ENCODE results near the gene UBE2E1.
A peak's percentile ranks its signal among the peaks of the same experiment; 100 is the strongest.
"Not testable (repeated sequence)": the region's sequence is repeated elsewhere in the genome, so short reads cannot be mapped to it uniquely, and the experiment has no call there.

Gene UBE2E1

DNA sequence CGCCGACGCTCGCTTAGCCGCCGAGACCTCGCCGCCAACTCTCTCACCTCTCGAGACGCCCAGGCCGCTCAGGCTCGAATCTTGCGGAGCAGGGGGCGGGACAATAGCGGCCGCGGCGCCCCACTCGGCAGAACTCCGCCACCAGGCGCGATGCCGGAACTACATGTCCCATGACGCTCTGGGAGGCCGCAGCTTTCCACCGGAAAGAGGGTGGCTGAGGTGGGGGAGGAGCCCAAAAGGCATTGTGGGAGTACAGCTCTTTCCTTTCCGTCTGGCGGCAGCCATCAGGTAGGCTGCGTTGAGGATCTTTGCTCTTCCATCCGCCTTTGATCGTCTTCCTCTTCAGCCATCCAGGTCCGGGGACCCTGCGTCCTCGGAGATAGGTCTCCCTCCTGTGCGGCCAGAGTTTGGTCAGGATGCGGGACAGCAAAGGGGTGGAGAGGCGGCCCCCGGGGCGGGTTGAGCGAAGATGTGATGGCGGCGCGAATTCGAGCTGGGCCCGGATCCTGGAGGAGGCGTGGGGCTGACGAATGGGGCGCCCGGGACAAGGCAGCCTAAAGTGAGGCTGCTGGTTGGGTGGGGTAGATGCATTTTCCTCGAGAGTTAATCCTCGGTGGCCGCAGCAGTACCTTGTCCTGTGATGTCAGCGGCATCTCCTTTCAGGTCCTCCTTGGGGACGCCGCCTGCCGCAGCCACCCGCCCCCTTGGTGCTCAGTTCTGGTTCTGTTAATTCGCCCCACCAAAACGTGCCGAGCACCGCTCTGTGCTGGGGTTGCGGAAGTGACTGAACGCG, 111.3 kb downstream of the UBE2E1 start, which contains the start of the genes NKIRAS1 and RPL15:
Gene NKIRAS1 (minus strand): TSS at position 105 of the 793 bp plus-strand sequence. CDS start 6,086 bp downstream, outside the sequence.
Gene RPL15 (plus strand): TSS at position 247 of the 793 bp plus-strand sequence. CDS start 728 bp downstream, outside the sequence.
- DNase-seq (ENCODE audit: low read depth), result peak; percentile 88

DNA sequence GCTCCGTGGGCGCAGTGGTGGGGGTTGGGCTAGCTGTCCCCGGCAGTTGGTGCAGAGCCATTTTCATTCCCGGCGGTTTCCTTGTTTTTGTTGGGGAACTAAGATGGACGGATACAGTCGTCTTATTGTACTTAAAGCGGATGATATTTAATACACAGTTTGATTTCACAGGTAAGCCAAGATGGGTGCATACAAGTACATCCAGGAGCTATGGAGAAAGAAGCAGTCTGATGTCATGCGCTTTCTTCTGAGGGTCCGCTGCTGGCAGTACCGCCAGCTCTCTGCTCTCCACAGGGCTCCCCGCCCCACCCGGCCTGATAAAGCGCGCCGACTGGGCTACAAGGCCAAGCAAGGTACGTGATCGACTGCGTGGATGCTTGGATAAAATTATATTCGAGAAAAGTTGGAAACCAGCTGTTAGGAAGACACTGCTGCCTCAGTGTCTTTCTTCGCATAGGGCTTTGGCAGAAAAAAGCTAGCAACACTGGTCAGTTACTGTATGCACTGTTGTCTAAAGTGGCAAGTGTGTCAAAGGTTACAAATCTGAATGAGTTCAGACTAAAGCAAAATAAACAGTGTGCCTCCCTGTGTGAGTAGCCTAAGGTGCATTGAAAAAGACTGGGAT, 112.0 kb downstream of the UBE2E1 start:
- DNase-seq (ENCODE audit: low read depth), result not testable (repeated sequence)

DNA sequence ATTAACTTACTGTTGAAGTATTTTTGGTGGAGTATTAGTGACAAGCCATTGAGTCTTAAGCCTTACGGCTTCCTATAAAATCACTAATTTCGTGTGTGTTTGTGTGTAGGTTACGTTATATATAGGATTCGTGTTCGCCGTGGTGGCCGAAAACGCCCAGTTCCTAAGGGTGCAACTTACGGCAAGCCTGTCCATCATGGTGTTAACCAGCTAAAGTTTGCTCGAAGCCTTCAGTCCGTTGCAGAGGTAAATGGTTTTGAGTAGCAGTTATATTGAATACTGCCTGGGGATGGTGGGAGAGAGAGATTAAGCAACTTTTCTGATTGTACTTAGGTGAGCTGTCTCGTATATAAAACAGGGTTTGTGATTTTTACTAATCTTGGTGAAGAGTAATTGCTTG, 112.6 kb downstream of the UBE2E1 start:
- not testable (repeated sequence) for DNase-seq (ENCODE audit: low read depth)

DNA sequence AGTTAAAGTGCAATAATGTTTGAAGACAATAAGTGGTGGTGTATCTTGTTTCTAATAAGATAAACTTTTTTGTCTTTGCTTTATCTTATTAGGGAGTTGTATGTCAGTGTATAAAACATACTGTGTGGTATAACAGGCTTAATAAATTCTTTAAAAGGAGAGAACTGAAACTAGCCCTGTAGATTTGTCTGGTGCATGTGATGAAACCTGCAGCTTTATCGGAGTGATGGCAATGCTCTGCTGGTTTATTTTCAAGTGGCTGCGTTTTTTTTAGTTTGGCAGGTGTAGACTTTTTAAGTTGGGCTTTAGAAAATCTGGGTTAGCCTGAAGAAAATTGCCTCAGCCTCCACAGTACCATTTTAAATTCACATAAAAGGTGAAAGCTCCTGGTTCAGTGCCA, 113.9 kb downstream of the UBE2E1 start:
- no peak for DNase-seq (ENCODE audit: low read depth)

DNA sequence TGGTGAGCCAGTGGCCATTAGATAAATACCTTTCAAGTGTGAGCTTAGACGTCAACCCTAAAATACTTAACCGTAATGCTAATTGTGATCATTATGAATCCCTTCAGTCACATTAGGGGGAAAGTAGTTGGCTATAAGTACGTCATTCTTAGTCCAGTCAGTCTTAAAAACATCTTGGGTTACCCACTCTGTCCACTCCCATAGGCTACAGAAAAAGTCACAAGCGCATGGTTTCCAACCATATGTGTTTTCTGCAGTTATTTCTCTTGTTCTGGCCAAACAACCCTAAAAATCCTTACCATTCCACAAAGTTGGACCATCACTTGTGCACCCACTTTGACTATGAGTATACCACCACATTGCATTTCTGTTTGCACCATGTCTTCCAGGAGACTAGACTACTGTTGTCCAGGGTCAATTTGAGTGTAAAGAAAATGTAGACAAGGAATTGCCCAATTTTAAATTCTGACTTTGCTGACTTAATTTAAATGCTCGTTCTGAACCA, 114.4 kb downstream of the UBE2E1 start:
- no peak for DNase-seq (ENCODE audit: low read depth)

DNA sequence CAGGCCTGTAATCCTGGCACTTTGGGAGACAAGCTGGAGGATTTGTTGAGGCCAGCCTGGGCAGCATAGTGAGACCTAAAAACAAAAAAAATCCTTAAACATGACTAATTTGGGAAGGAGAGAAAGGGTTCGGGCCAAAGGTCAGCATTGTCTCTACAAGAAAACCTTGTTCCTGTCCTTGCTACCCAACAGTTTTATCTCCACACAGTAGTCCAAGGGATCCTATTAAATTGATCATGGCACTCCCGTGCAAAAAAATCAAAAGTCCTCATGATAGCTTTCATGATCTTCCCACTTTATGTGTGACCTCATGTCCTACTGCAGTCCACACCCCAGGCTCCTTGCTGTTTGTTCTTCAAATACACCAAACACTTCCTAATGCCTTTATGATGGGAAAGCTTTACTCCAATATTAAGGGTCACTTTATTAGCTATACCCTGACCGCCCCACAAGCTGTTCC, 115.3 kb downstream of the UBE2E1 start:
- no peak for DNase-seq (ENCODE audit: low read depth)

DNA sequence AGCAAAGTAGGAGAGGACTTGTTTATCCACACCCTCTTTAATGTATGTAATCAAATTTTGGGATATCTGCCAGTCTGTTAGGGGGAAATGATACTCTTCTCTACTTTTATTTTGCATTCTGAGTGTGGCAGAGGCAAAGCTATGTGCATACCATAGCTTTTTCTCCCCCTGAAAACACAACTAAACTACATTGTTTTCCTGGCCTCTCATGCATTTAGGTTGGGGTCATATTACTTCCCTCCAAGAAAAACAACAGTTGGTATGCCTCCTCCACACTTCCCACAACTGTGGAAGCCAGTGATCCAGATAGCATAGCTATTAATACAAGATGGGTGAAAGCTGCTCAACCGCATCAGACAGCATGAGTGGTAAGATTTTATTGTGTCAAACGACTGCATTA, 118.0 kb downstream of the UBE2E1 start:
- DNase-seq (ENCODE audit: low read depth), result no peak

DNA sequence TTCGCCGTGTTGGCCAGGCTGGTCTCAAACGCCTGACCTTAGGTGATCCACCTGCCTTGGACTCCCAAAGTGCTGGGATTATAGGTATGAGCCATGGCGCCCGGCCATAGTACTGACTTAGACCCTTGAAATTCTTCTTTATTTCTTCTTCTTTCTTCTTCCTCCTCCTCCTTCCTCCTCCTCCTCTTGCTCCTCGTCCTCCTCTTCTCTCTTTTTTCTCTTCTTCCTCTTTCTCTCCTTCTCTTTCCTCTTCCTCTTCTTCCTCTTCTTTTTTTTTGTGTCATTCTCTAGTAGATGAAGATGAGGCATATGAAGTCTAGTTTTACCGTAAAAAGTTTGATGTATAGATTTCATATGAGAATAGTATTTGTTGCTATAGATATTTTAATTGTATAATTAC, 120.5 kb downstream of the UBE2E1 start:
- DNase-seq (ENCODE audit: low read depth), result no peak

DNA sequence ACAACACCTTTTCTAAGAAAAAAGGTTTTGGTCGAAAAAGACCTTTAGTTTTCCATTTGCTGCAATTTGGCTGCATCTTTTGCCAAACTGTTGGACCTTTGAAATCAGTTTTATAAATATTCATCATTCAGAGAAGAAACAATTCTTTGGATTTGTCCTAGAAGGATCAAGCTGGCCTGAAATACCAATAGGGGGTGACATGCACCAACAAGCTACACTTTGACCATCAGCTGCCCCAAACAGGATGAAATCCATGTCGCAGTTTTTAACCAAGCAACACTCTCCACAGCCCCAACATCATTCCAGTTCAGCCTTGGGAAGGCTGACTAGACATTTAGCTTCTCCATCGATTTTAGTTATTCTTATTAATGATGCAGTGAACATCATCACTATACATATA, 121.0 kb downstream of the UBE2E1 start:
- no peak for DNase-seq (ENCODE audit: low read depth)

DNA sequence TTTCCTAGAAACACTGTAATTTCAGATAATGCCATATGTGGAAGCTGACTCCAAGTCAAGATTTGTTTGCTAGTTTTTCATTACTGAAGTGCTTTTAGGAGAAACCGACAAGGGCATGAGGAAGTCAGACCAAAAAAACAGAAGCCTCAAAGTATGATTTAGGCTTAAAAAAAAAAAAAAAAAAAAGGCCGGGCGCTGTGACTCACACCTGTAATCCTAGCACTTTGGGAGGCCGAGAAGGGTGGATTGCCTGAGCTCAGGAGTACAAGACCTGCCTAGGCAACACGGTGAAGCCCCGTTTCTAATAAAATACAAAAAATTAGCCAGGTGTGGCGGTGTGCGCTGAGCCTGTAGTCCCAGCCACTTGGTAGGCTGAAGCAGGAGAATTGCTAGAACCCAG, 122.8 kb downstream of the UBE2E1 start:
- no peak for DNase-seq (ENCODE audit: low read depth)

DNA sequence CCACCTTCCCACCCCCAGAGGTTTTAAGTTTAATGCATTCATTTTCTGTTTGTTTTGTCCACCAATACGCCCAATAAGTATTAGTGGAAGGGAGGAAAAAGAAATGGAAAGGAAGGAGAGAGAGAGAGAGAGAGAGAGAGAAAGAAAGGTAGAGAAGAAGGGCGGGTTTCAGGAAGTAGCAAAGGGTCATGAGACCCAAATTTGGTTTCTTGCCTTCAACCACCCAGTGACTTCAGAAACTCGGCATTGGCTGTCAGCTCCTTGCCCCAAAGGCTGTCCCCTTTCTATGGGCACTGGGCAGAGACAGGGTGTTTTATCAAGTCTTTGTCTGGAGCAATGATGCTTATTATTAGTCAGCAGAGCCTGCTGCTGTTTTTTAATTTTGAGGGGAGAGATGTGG, 125.8 kb downstream of the UBE2E1 start:
- no peak for DNase-seq (ENCODE audit: low read depth)

DNA sequence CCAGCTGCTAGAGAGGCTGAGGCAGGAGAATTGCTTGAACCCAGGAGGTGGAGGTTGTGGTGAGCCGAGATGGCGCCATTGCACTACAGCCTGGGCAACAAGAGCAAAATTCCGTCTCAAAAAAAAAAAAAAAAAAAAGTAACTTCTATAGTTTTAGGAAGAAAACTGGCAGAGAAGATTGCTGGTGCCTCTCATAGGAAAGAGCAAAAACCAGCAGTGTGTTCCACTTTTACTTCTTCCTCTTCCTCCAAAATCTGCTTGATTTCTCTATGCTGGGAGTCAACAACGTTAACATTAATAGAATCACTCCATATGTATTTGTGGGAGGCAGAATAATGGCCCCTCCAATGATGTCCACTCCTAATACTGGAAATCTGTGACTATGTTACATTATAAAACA, 126.8 kb downstream of the UBE2E1 start:
- DNase-seq (ENCODE audit: low read depth), result no peak

DNA sequence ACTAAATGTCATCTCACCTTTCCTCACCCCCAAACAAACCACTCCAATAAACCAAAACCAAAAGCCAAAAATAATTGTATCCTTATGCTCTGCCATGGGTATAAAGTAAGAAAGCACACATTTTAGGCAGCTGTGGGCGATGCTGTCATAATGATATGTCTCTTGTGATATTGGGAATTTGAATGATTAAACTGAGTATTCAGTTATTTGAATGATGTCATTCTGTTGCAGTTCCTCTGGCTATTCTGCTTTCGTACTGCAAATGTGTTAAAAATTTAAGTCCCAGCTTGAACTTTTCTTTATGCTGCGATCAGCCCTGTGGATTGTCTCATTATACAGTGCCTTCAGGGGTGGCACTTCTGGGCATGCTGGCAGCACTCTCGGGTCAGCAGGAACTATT, 128.5 kb downstream of the UBE2E1 start:
- DNase-seq (ENCODE audit: low read depth), result no peak

DNA sequence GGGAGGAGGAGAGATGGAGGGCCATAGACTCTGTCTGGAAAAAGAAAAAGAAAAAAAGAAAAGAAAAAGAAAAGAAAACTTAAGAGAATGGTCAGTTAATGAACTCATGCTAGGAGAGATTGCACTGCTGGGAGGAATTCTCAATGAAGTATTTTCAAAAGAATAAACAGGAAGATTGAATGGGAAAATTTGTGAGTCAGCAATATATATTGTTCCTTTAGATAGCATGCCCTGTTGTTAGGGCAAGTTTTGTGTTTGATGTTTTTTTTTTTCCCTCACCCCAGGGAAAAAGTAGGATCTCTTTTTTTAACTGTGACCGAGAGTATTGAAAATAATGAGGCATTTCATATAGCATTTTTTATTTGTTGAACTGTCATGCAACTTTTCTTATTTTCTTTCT, 131.5 kb downstream of the UBE2E1 start:
- no peak for DNase-seq (ENCODE audit: low read depth)

DNA sequence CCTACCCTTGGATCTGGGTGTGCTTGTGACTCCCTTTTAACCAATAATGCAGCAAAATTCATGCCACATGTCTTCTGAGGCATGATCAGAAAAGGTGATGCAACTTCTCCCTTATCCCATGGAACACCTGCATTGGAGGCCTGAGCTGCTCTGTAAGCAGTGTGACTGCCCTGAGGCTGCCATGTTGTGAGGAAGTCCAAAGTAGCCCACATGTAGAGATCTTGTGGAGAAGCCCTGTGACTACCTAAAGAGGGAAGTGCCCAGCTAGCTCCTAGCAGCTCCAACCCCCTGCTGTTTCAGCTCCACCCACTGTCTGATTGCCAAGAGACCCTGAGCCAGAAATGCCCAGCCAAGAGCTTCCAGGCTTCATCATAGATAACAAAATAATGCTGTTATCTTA, 132.9 kb downstream of the UBE2E1 start:
- no peak for DNase-seq (ENCODE audit: low read depth)

DNA sequence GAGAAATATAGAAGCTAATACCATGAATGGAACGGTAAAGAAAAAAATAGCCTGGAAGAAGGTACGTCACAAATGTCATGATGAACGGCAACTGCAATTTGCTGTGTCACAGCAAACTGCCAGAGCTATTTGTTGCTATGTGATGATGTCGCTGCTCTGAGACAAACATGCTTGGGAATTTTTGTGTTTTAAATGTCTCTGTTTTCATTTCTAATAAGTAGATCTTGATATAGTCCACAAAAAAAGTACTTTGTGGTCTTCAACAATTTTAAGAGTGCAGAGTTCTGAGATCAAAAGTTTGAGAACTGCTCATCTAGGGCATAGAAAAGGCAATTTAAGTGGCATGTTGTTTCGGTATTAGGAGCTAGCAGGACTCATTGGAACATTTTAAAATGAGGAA, 135.0 kb downstream of the UBE2E1 start:
- DNase-seq (ENCODE audit: low read depth), result no peak
